HCT116 (cell line): ENCODE results near the gene DMAC1. TPM values are rescaled to one million over a fixed set of nuclear protein-coding genes. Genes with fewer than 3 reads are reported as not detected.

Source experiments
- ATAC-seq: fragments of 200-7000 bp; cut with Tn5 transposase; 2 replicates; pipeline ENCODE4 v1.9.1; 2020; ENCODE audit warnings: mild to moderate bottlenecking, moderate library complexity
- BruUV-seq: library from RNA; stranded (reverse); fragments of 400-500 nt; replicated peaks from 2 replicates; lab custom pipeline; 2021; lab: Mats Ljungman, UMichigan
- CTCF ChIA-PET: fragments of 300-600 bp; sonication (Branson Sonifier 250); formaldehyde crosslinking; loops from one replicate; lab custom pipeline; 2021; ENCODE audit warnings: antibody characterized with exemption; lab: Charles Lee
- POLR2A ChIA-PET: fragments of 300-600, 350-600 bp; sonication (Branson Sonifier 250); formaldehyde crosslinking; loops from one replicate; lab custom pipeline; 2021; ENCODE audit warnings: antibody characterized with exemption; lab: Charles Lee
- RAD21 ChIA-PET, 2 experiments: fragments of 300-600 bp; sonication (Branson Sonifier 250); formaldehyde crosslinking; loops; one replicate each; lab custom pipeline; 2023; ENCODE audit warnings: low total read pairs in 2 of 2; ENCODE audit not compliant: uncharacterized antibody in 2 of 2, unreplicated experiment in 2 of 2, low non-redundant PET in 1 of 2; lab: Charles Lee
- DNase-seq: peaks from one replicate; pipeline ENCODE4 v3.0.0-alpha.2; 2010; ENCODE audit warnings: low read depth, low spot score
- H2AFZ ChIP-seq: fragments of 200-600 bp; shearing (Covaris generic), sonication (generic); 2 replicates; pipeline ENCODE4 v1.6.1; 2017; ENCODE audit warnings: low read depth, mixed run types, mixed read lengths, antibody characterized with exemption, low read length; ENCODE audit not compliant: poor library complexity, severe bottlenecking
- H3K27ac ChIP-seq: 2 replicates; pipeline ENCODE4 v1.5.1; 2012; ENCODE audit warnings: low read depth, low read length
- H3K27me3 ChIP-seq: fragments of 200-600 bp; sonication (generic); 2 replicates; pipeline ENCODE4 v1.6.1; 2016; ENCODE audit warnings: mixed run types, low read length, mixed read lengths; ENCODE audit not compliant: insufficient read depth
- H3K36me3 ChIP-seq, 2 experiments: fragments of 200-500 bp in 1 of 2; fragments of 200-600 bp in 1 of 2; sonication (Bioruptor generic) in 1 of 2; sonication (generic) in 1 of 2; 2 replicates each; pipeline versions ENCODE4 v1.5.1 to v1.6.1; 2014 to 2016; ENCODE audit warnings: low read length in 2 of 2, inconsistent platforms in 1 of 2, mixed read lengths in 1 of 2, mixed run types in 1 of 2; ENCODE audit not compliant: insufficient read depth in 2 of 2, control insufficient read depth in 1 of 2
- H3K4me1 ChIP-seq, 2 experiments: fragments of 200-600 bp in 1 of 2; sonication (generic) in 1 of 2; 2 replicates each; pipeline versions ENCODE4 v1.5.1 to v1.6.1; 2012 to 2017; ENCODE audit warnings: low read length in 2 of 2, inconsistent platforms in 1 of 2, mild to moderate bottlenecking in 1 of 2, mixed read lengths in 1 of 2, mixed run types in 1 of 2, moderate library complexity in 1 of 2; ENCODE audit not compliant: insufficient read depth in 2 of 2, control insufficient read depth in 1 of 2
- H3K4me2 ChIP-seq: fragments of 200-600 bp; sonication (generic); 2 replicates; pipeline ENCODE4 v1.6.1; 2017; ENCODE audit warnings: mixed run types, low read length, mixed read lengths
- H3K4me3 ChIP-seq, 2 experiments: fragments of 200-600 bp in 1 of 2; sonication (generic) in 1 of 2; replicated peaks in 1 of 2; 2 replicates each; pipeline ENCODE4 v1.5.1; 2011 to 2016; ENCODE audit warnings: low read length in 2 of 2, control low read depth in 1 of 2, low read depth in 1 of 2, mild to moderate bottlenecking in 1 of 2, mixed read lengths in 1 of 2, mixed run types in 1 of 2
- H3K79me2 ChIP-seq: fragments of 200-600 bp; sonication (generic); 2 replicates; pipeline ENCODE4 v1.6.1; 2017; ENCODE audit warnings: mild to moderate bottlenecking, mixed run types, low read length, moderate library complexity, mixed read lengths; ENCODE audit not compliant: insufficient read depth
- H3K9ac ChIP-seq: fragments of 200-600 bp; sonication (generic); 2 replicates; pipeline ENCODE4 v1.6.1; 2016; ENCODE audit warnings: low read length, mixed read lengths
- H3K9me2 ChIP-seq: fragments of 200-600 bp; sonication (generic), shearing (Covaris generic); 2 replicates; pipeline ENCODE4 v1.6.1; 2017; ENCODE audit warnings: mixed run types, mild to moderate bottlenecking, moderate library complexity; ENCODE audit not compliant: insufficient read depth
- H3K9me3 ChIP-seq, 2 experiments: fragments of 200-500 bp in 1 of 2; fragments of 200-600 bp in 1 of 2; sonication (Bioruptor generic) in 1 of 2; sonication (generic) in 1 of 2; 2 replicates each; pipeline ENCODE4 v1.6.1; 2014 to 2017; ENCODE audit warnings: low read length in 2 of 2, mixed read lengths in 2 of 2, inconsistent platforms in 1 of 2, low read depth in 1 of 2, mild to moderate bottlenecking in 1 of 2, mixed run types in 1 of 2, moderate library complexity in 1 of 2; ENCODE audit not compliant: control insufficient read depth in 1 of 2, insufficient read depth in 1 of 2
- H4K20me1 ChIP-seq: fragments of 200-600 bp; sonication (generic), shearing (Covaris generic); 2 replicates; pipeline ENCODE4 v1.6.1; 2017; ENCODE audit warnings: mixed run types, mild to moderate bottlenecking, moderate library complexity; ENCODE audit not compliant: insufficient read depth
- CEBPB ChIP-seq: IDR thresholded peaks from 2 replicates; pipeline ENCODE4 v1.6.1; 2012; ENCODE audit warnings: low read depth
- CTCF ChIP-seq, 3 experiments: fragments of 200-600 bp in 1 of 3; sonication (generic) in 1 of 3; IDR thresholded peaks in 2 of 3; conservative IDR thresholded peaks in 1 of 3; 2 replicates each; pipeline ENCODE4 v1.5.1; 2012 to 2017; ENCODE audit warnings: low read depth in 2 of 3, low read length in 2 of 3, antibody characterized with exemption in 1 of 3, borderline replicate concordance in 1 of 3, control low read depth in 1 of 3, mild to moderate bottlenecking in 1 of 3, mixed read lengths in 1 of 3, mixed run types in 1 of 3, moderate library complexity in 1 of 3; ENCODE audit not compliant: insufficient read depth in 1 of 3
- EGR1 ChIP-seq: IDR thresholded peaks from 2 replicates; pipeline ENCODE4 v1.6.1; 2012; ENCODE audit warnings: low read depth
- EZH2 ChIP-seq: fragments of 200-600 bp; sonication (generic); IDR thresholded peaks from 2 replicates; pipeline ENCODE4 v1.6.1; 2017; ENCODE audit warnings: antibody characterized with exemption, mixed run types
- ZBTB33 ChIP-seq: IDR thresholded peaks from 2 replicates; pipeline ENCODE4 v1.6.1; 2011; ENCODE audit warnings: mild to moderate bottlenecking, low read length, moderate library complexity; ENCODE audit not compliant: insufficient replicate concordance; ENCODE audit errors: extremely low read depth
- ZNF274 ChIP-seq: fragments of 200-500 bp; sonication (Bioruptor generic); IDR thresholded peaks from 2 replicates; pipeline ENCODE4 v1.6.1; 2014; ENCODE audit warnings: mild to moderate bottlenecking, low read depth, low read length, inconsistent platforms
- intact Hi-C: fragments of 100-400 bp; cut with micrococcal nuclease; formaldehyde crosslinking; loops from 2 replicates; pipeline ENCODE4 v1.10.0; 2022
- total RNA-seq: library from RNA; stranded (reverse); gene quantifications from one replicate; pipeline ENCODE4 v1.2.1, GENCODE V29; 2021; ENCODE audit not compliant: unreplicated experiment

DMAC1 gene
- total RNA-seq, 1 experiment from 2014 or later = 39.1 TPM

DNA sequence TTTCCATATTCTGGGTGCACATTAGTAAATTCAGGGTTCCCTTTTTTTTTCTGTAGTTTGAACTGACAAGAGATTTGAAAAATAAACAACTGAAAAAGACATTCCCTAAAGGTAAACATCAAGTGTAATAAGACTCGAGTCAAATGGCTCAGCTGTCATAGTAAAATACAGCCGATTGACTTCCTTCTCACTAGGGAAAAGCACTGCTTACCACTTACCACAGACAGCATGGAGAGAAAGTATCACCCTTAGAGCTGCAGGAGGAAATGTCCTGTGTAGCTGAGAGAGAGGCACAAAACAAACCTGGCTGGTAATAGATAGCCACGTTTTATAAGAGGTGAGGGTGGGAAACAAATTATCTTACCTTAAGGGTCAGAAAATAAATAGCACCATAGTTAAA lies 12.1 kb upstream of the DMAC1 start:
- ChIA-PET CTCF (no interaction called here), POLR2A (no interaction called here), RAD21 (no interaction called here)
- no peaks in the 10 kb centered on the region for H4K20me1 ChIP-seq
- no peak overlapping the region for H3K27ac ChIP-seq
- no peak overlapping the region for H3K4me3 ChIP-seq
- DNase-seq (no peak), ATAC-seq (no peak)
- no peak overlapping the region for H3K4me2 ChIP-seq
- no peak overlapping the region for H2AFZ ChIP-seq
- no peaks in the 10 kb centered on the region for H3K4me1 ChIP-seq
- H3K9me3 ChIP-seq = no peaks in the 10 kb centered on the region
- no TSS peak for BruUV-seq
- intact Hi-C loops = no loop called here
- H3K9me2 ChIP-seq = no peaks in the 10 kb centered on the region
- H3K9ac ChIP-seq = no peak overlapping the region
- no peaks in the 10 kb centered on the region for H3K79me2 ChIP-seq
- H3K27me3 ChIP-seq = no peaks in the 10 kb centered on the region; the same call in none of the 2 replicates
- no peaks in the 10 kb centered on the region for H3K36me3 ChIP-seq
- TF ChIP-seq CEBPB (no peak), ZBTB33 (no peak), ZNF274 (no peak), EGR1 (no peak), EZH2 (no peak), CTCF (IDR thresholded peaks at IDR 0.05 in 2 of 3, conservative IDR thresholded peaks at IDR 0.05 in 1 of 3; ENCODE audit: borderline replicate concordance in 1 of 3, insufficient read depth in 1 of 3, low read depth in 2 of 3, low read length in 2 of 3) (no peak)
- TF ChIP-seq, all 23 proteins: peak for 0
